ENCODE data around the gene PRKAG2.

Gene PRKAG2

GRCh38 chr7:151812967-151813366, 63.9 kb downstream of the PRKAG2 start:
- no peak for TF ChIP-seq Cebpa-rat (IDR thresholded peaks at IDR 0.05)
- Histone ChIP-seq H3K4me2 (no peak overlapping the region), H4K20me1 (peaks cover 0 to 31% (median 0%) of the 10 kb centered on the region in 11 experiments; a peak in 4 of 22 replicates), H3K9ac (no peak overlapping the region), H3K27ac (no peak overlapping the region), H3K27me3 (no peaks in the 10 kb centered on the region), H3K9me3 (replicated peaks in 1 of 11) (no peaks in the 10 kb centered on the region), H3K4me3 (no peak overlapping the region), H3K36me3 (no peaks in the 10 kb centered on the region), H3K4me1 (peaks cover 3 to 25% (median 16%) of the 10 kb centered on the region in 10 experiments)

- H4K20me1 ChIP-seq: peaks cover 0 to 22% (median 0%) of the 10 kb centered on the region in 11 experiments; a peak in 3 of 22 replicates
- no peak overlapping the region for H3K4me3 ChIP-seq
- no peak overlapping the region for H3K9ac ChIP-seq
- no peak overlapping the region for H3K27ac ChIP-seq
- H3K9me3 ChIP-seq (replicated peaks in 1 of 11): no peaks in the 10 kb centered on the region
- no peaks in the 10 kb centered on the region for H3K36me3 ChIP-seq
- TF ChIP-seq Cebpa-rat (IDR thresholded peaks at IDR 0.05): no peak
- no peak overlapping the region for H3K4me2 ChIP-seq
- H3K4me1 ChIP-seq: peaks cover 7 to 44% (median 15%) of the 10 kb centered on the region in 10 experiments; a peak in 17 of 20 replicates
- no peaks in the 10 kb centered on the region for H3K27me3 ChIP-seq
These were observed 66.3 kb downstream of the PRKAG2 start for GRCh38 chr7:151810441-151811232.

GRCh38 chr7:151809864-151810170, 67.1 kb downstream of the PRKAG2 start:
- peaks cover 0 to 22% (median 0%) of the 10 kb centered on the region in 11 experiments; a peak in 3 of 22 replicates for H4K20me1 ChIP-seq
- H3K9me3 ChIP-seq (replicated peaks in 1 of 11): peaks cover 0 to 4% (median 0%) of the 10 kb centered on the region in 11 experiments; a peak in 1 of 22 replicates
- no peak overlapping the region for H3K9ac ChIP-seq
- H3K4me3 ChIP-seq: no peak overlapping the region
- no peaks in the 10 kb centered on the region for H3K36me3 ChIP-seq
- no peak for TF ChIP-seq Cebpa-rat (IDR thresholded peaks at IDR 0.05)
- H3K4me2 ChIP-seq: no peak overlapping the region
- no peaks in the 10 kb centered on the region for H3K27me3 ChIP-seq
- peaks cover 6 to 49% (median 13%) of the 10 kb centered on the region in 10 experiments; a peak in 17 of 20 replicates for H3K4me1 ChIP-seq
- no peak overlapping the region for H3K27ac ChIP-seq

GRCh38 chr7:151809146-151809863, 67.6 kb downstream of the PRKAG2 start:
- Histone ChIP-seq H3K9ac (no peak overlapping the region), H3K27me3 (no peaks in the 10 kb centered on the region), H3K4me3 (no peak overlapping the region), H3K27ac (no peak overlapping the region), H3K4me2 (peak overlapping the region in 2 of 11 experiments; percentile 29 to 53; a peak in 3 of 22 replicates), H4K20me1 (peaks cover 0 to 17% (median 0%) of the 10 kb centered on the region in 11 experiments; a peak in 3 of 22 replicates), H3K36me3 (peaks cover 0 to 3% (median 0%) of the 10 kb centered on the region in 11 experiments; a peak in 1 of 22 replicates), H3K9me3 (replicated peaks in 1 of 11) (peaks cover 0 to 7% (median 0%) of the 10 kb centered on the region in 11 experiments; a peak in 1 of 22 replicates), H3K4me1 (peaks cover 1 to 49% (median 11%) of the 10 kb centered on the region in 10 experiments; a peak in 15 of 20 replicates)
- no peak for TF ChIP-seq Cebpa-rat (IDR thresholded peaks at IDR 0.05)

GRCh38 chr7:151808400-151809145, 68.3 kb downstream of the PRKAG2 start:
- peaks cover 0 to 4% (median 0%) of the 10 kb centered on the region in 11 experiments; a peak in 1 of 22 replicates for H3K36me3 ChIP-seq
- TF ChIP-seq Cebpa-rat (IDR thresholded peaks at IDR 0.05): no peak
- H3K27ac ChIP-seq: no peak overlapping the region
- H3K4me1 ChIP-seq: peaks cover 0 to 44% (median 9%) of the 10 kb centered on the region in 10 experiments; a peak in 15 of 20 replicates
- no peaks in the 10 kb centered on the region for H3K27me3 ChIP-seq
- H3K9ac ChIP-seq: no peak overlapping the region
- H4K20me1 ChIP-seq: peaks cover 0 to 17% (median 0%) of the 10 kb centered on the region in 11 experiments; a peak in 3 of 22 replicates
- H3K4me2 ChIP-seq: peak overlapping the region in 3 of 11 experiments; percentile 4 to 53 (median 29); a peak in 4 of 22 replicates
- peaks cover 0 to 7% (median 0%) of the 10 kb centered on the region in 11 experiments; a peak in 1 of 22 replicates for H3K9me3 ChIP-seq (replicated peaks in 1 of 11)
- no peak overlapping the region for H3K4me3 ChIP-seq

- Histone ChIP-seq H4K20me1 (peaks cover 0 to 17% (median 0%) of the 10 kb centered on the region in 11 experiments; a peak in 2 of 22 replicates), H3K27me3 (no peaks in the 10 kb centered on the region), H3K36me3 (peaks cover 0 to 4% (median 0%) of the 10 kb centered on the region in 11 experiments; a peak in 1 of 22 replicates), H3K27ac (no peak overlapping the region), H3K4me3 (no peak overlapping the region), H3K9ac (no peak overlapping the region), H3K4me2 (peak overlapping the region in 7 of 11 experiments; percentile 8 to 65 (median 34); a peak in 12 of 22 replicates), H3K4me1 (peaks cover 0 to 42% (median 9%) of the 10 kb centered on the region in 10 experiments; a peak in 15 of 20 replicates), H3K9me3 (replicated peaks in 1 of 11) (peaks cover 0 to 7% (median 0%) of the 10 kb centered on the region in 11 experiments; a peak in 1 of 22 replicates)
- TF ChIP-seq Cebpa-rat (IDR thresholded peaks at IDR 0.05): no peak
These were observed 69.1 kb downstream of the PRKAG2 start for GRCh38 chr7:151807846-151808245.

- TF ChIP-seq Cebpa-rat (IDR thresholded peaks at IDR 0.05): no peak
- Histone ChIP-seq H3K4me2 (peak overlapping the region in 7 of 11 experiments; percentile 8 to 65 (median 34); a peak in 12 of 22 replicates), H4K20me1 (peaks cover 0 to 12% (median 0%) of the 10 kb centered on the region in 11 experiments; a peak in 2 of 22 replicates), H3K36me3 (peaks cover 0 to 4% (median 0%) of the 10 kb centered on the region in 11 experiments; a peak in 1 of 22 replicates), H3K4me3 (no peak overlapping the region), H3K27ac (no peak overlapping the region), H3K27me3 (no peaks in the 10 kb centered on the region), H3K4me1 (peaks cover 0 to 42% (median 9%) of the 10 kb centered on the region in 10 experiments; a peak in 15 of 20 replicates), H3K9ac (no peak overlapping the region), H3K9me3 (replicated peaks in 1 of 11) (peaks cover 0 to 7% (median 0%) of the 10 kb centered on the region in 11 experiments; a peak in 1 of 22 replicates)
These were observed 69.8 kb downstream of the PRKAG2 start for GRCh38 chr7:151806952-151807775.

All from BLaER1 treated with 17β-estradiol and CSF1 and Interleukin-3, amounts not matched to agents 10 nM and 100 nM (cell line).